Measurements from ENCODE around the gene TRAPPC2L.

GRCh38 chr16:88810166-88810911, 46.6 kb upstream of the TRAPPC2L start:
- TF ChIP-seq EZH2phosphoT487 (IDR thresholded peaks at IDR 0.05; ENCODE audit: low read length) (no peak), CTCF (IDR thresholded peaks at IDR 0.05; ENCODE audit: low read length) (no peak)
